Upper lobe of left lung (tissue), 6 donors: Measurements from ENCODE around the gene DNAJC8. TPM values are rescaled to one million over a fixed set of nuclear protein-coding genes. Genes with fewer than 3 reads are reported as not detected.

Source experiments
- ATAC-seq, 2 donors: fragments of 200-7000 bp; cut with Tn5 transposase; one replicate each; pipeline ENCODE4 v1.9.1; 2022; ENCODE audit warnings: mild to moderate bottlenecking in 2 of 2, moderate library complexity in 2 of 2; ENCODE audit not compliant: low FRiP score in 2 of 2
- DNase-seq, 2 donors: peaks; one replicate each; pipeline ENCODE4 v3.0.0-alpha.2; 2019 to 2020
- H3K27ac ChIP-seq, 4 donors: fragments of 200-600 bp; sonication (generic); one replicate each; pipeline ENCODE4 v1.5.1; 2016 to 2019
- H3K27me3 ChIP-seq, 4 donors: fragments of 200-600 bp; sonication (generic); one replicate each; pipeline ENCODE4 v1.5.1; 2017 to 2019
- H3K36me3 ChIP-seq, 4 donors: fragments of 200-600 bp; sonication (generic); one replicate each; pipeline ENCODE4 v1.5.1; 2016 to 2019
- H3K4me1 ChIP-seq, 4 donors: fragments of 200-600 bp; sonication (generic); one replicate each; pipeline ENCODE4 v1.5.1; 2018 to 2019
- H3K4me3 ChIP-seq, 4 donors: fragments of 200-600 bp; sonication (generic); one replicate each; pipeline ENCODE4 v1.5.1; 2017 to 2019; ENCODE audit warnings: mild to moderate bottlenecking in 2 of 4, moderate library complexity in 1 of 4
- H3K9me3 ChIP-seq, 4 donors: fragments of 200-600 bp; sonication (generic); one replicate each; pipeline ENCODE4 v1.5.1; 2018 to 2019
- EP300 ChIP-seq, 4 donors: sonication (generic); formaldehyde crosslinking; IDR thresholded peaks; one replicate each; pipeline ENCODE4 v1.5.1; 2017; ENCODE audit warnings: antibody characterized with exemption in 4 of 4, control low read depth in 2 of 4
- POLR2A ChIP-seq, 4 donors: fragments of 450-650 bp; IDR thresholded peaks; one replicate each; pipeline ENCODE4 v1.5.1; 2016 to 2017; ENCODE audit warnings: antibody characterized with exemption in 4 of 4, mild to moderate bottlenecking in 2 of 4
- POLR2AphosphoS5 ChIP-seq, 2 donors: sonication (generic); formaldehyde crosslinking; IDR thresholded peaks; one replicate each; pipeline ENCODE4 v1.5.1; 2017; ENCODE audit warnings: antibody characterized with exemption in 2 of 2
- WGBS, 2 donors: methylation state at CpG; one replicate each; pipeline ENCODE4 v1.1.5; 2017 to 2018; 5-methylcytosine and 5-hydroxymethylcytosine counted together
- total RNA-seq, 6 donors: library from RNA; depleted of rRNA in 4 of 6; stranded (reverse); fragments of >200 nt in 4 of 6; gene quantifications; one replicate each; pipeline versions ENCODE4 v1.1.0 to v1.2.1, GENCODE V29; 2016 to 2021
- TF ChIP-seq, protein P1 (sequence below), 6 experiments: fragments of 450-650 bp in 4 of 6; fragments of 200-600 bp in 2 of 6; sonication (generic) in 2 of 6; IDR thresholded peaks; one replicate each; pipeline ENCODE4 v1.5.1; 2016 to 2019; ENCODE audit warnings: antibody characterized with exemption in 6 of 6
- donor health status: DM: no; HTN: no; CAD: no; lungs with moderate emphysema.
- donor health status: DM: no; HTN: yes; CAD: no; lungs with severe emphysema.

The DNAJC8 gene
- total RNA-seq, 6 donors from 2014 or later, result 50.0 to 107 (median 73.5) TPM

DNA sequence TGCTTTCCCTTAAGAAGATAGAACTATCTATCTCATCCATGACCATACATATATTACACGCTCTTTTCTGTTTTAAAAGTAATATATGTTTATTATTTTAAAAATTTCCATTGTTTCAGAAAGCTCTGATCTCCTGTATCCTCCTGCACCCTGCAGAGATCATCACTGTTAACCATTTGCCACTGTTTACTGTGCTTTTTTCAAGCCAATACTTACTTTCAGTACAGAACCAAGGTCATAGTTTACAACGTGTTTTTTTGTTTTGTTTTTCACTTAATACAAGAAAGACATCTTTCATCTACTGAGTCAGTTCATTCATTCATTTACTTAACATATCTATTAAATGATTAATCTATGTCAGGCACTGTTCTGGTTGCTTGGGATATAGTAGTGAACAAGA lies 36.7 kb upstream of the DNAJC8 start:
- Histone ChIP-seq H3K36me3 (peaks cover 4 to 46% (median 29%) of the 10 kb centered on the region in 4 donors), H3K9me3 (no peaks in the 10 kb centered on the region), H3K27ac (no peak overlapping the region), H3K27me3 (no peaks in the 10 kb centered on the region), H3K4me1 (peaks cover 0 to 9% (median 3%) of the 10 kb centered on the region in 4 donors), H3K4me3 (no peak overlapping the region)
- DNase-seq (no peak), ATAC-seq (no peak)
- TF ChIP-seq EP300 (IDR thresholded peaks at IDR 0.05), result no peak
- 71 to 73% methylated on average over 2 of the region's 2 CpGs for WGBS, 2 donors

DNA sequence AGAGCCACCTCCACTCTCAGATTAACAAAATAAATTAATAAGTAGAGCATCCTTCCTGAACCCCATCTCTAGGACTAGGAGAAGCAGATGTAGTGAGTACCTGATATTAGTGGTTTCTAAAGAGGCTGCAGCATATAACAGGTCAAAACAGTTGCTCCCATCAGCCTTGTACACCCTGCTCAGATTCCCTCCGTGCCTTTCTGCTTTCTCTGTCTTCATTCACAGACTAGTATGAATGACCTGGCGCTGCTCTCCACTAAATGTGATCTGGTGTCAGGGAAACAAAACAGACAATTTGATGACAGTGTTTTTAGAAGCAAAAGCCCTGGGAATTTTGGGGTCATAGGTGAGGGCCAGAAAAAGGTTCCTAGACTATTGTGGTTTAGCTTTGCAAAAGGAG lies 34.8 kb upstream of the DNAJC8 start:
- no peak overlapping the region for H3K4me3 ChIP-seq
- no peaks in the 10 kb centered on the region for H3K9me3 ChIP-seq
- H3K4me1 ChIP-seq, result peaks cover 0 to 13% (median 5%) of the 10 kb centered on the region in 4 donors
- no peak for ATAC-seq
- 90 to 96% methylated on average over 2 of the region's 2 CpGs for WGBS, 2 donors
- no peak for DNase-seq
- TF ChIP-seq EP300 (IDR thresholded peaks at IDR 0.05), result no peak
- TF ChIP-seq, protein P1, sequence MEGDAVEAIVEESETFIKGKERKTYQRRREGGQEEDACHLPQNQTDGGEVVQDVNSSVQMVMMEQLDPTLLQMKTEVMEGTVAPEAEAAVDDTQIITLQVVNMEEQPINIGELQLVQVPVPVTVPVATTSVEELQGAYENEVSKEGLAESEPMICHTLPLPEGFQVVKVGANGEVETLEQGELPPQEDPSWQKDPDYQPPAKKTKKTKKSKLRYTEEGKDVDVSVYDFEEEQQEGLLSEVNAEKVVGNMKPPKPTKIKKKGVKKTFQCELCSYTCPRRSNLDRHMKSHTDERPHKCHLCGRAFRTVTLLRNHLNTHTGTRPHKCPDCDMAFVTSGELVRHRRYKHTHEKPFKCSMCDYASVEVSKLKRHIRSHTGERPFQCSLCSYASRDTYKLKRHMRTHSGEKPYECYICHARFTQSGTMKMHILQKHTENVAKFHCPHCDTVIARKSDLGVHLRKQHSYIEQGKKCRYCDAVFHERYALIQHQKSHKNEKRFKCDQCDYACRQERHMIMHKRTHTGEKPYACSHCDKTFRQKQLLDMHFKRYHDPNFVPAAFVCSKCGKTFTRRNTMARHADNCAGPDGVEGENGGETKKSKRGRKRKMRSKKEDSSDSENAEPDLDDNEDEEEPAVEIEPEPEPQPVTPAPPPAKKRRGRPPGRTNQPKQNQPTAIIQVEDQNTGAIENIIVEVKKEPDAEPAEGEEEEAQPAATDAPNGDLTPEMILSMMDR (IDR thresholded peaks at IDR 0.05), result no peak
- H3K27ac ChIP-seq, result no peak overlapping the region
- peaks cover 0 to 27% (median 10%) of the 10 kb centered on the region in 4 donors for H3K36me3 ChIP-seq
- no peaks in the 10 kb centered on the region for H3K27me3 ChIP-seq

DNA sequence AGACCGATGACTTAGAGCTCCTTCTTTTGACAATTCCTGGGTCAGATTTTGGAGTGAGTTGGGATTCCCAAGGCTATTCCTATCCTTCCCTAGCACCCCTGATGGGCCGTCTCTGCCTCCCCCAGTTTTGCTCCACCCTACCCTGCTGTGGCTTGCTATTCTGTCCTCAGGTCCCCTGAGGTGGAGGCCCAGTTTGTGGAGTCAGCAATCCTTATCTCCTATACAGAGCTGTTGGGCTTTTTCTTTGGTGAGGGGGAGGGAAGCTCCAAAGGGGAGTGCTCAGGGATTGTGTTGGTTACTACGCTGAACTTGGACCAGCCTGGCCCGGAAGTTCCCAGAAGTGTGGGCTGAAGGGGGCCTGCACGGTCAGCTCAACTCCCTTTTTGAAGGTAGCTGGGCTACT lies 34.1 kb upstream of the DNAJC8 start:
- no peak overlapping the region for H3K27ac ChIP-seq
- peaks cover 0 to 20% (median 3%) of the 10 kb centered on the region in 4 donors for H3K36me3 ChIP-seq
- H3K9me3 ChIP-seq, result no peaks in the 10 kb centered on the region
- DNase-seq (no peak), ATAC-seq (no peak)
- H3K27me3 ChIP-seq, result no peaks in the 10 kb centered on the region
- H3K4me3 ChIP-seq, result no peak overlapping the region
- 68 to 86% methylated on average over 5 of the region's 5 CpGs for WGBS, 2 donors
- TF ChIP-seq, protein P1 (IDR thresholded peaks at IDR 0.05), result no peak
- no peak for TF ChIP-seq POLR2A (IDR thresholded peaks at IDR 0.05)
- no peak for TF ChIP-seq POLR2AphosphoS5 (IDR thresholded peaks at IDR 0.05)
- TF ChIP-seq EP300 (IDR thresholded peaks at IDR 0.05), result no peak
- peaks cover 0 to 14% (median 7%) of the 10 kb centered on the region in 4 donors for H3K4me1 ChIP-seq

DNA sequence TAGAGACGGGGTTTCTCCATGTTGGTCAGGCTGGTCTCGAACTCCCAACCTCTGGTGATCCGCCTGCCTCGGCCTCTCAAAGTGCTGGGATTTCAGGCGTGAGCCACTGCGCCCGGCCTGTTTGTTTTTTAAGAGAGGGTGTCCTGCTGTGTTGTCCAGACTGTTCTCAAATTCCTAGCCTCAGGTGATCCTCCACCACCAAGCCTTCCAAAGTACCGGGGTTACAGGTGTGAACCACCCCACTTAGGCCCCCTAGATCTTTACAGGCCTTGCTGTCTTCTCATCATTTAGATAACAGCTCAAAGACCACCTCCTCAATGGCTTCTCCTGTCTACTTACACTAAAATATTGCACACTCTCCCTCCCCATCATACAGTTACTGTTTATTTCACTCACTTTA lies 32.7 kb upstream of the DNAJC8 start:
- ATAC-seq (no peak), DNase-seq (no peak)
- Histone ChIP-seq H3K36me3 (peaks cover 0 to 7% (median 0%) of the 10 kb centered on the region in 4 donors), H3K4me3 (no peak overlapping the region), H3K27me3 (no peaks in the 10 kb centered on the region), H3K4me1 (peaks cover 9 to 28% (median 18%) of the 10 kb centered on the region in 4 donors), H3K9me3 (no peaks in the 10 kb centered on the region), H3K27ac (no peak overlapping the region)
- WGBS, 2 donors, result 91 to 92% methylated on average over 8 of the region's 8 CpGs
- TF ChIP-seq, protein P1 (IDR thresholded peaks at IDR 0.05), result no peak
- TF ChIP-seq POLR2A (IDR thresholded peaks at IDR 0.05), result no peak
- no peak for TF ChIP-seq POLR2AphosphoS5 (IDR thresholded peaks at IDR 0.05)
- no peak for TF ChIP-seq EP300 (IDR thresholded peaks at IDR 0.05)

DNA sequence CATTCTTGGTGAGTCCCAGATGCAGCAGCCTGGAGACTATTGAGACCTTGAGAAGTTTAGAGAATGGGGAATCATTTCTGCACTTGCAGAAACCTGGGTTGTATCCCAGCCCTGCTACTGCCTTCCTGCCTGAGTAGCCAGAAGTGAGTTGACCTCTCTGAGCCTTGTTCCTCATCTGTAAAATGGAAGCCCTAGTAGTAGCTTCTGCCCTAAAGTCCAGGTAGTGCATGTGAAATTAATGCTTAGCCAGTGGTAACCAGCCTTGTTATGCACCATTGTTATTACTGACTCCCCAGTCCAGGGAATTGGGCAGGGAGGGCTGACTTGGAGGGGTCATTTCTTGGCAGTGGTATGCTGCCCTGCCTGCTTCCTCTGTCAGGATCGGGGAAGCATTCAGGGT lies 32.1 kb upstream of the DNAJC8 start:
- peaks cover 9 to 31% (median 20%) of the 10 kb centered on the region in 4 donors for H3K4me1 ChIP-seq
- no peak overlapping the region for H3K27ac ChIP-seq
- ATAC-seq, result no peak
- no peaks in the 10 kb centered on the region for H3K9me3 ChIP-seq
- no peak overlapping the region for H3K4me3 ChIP-seq
- WGBS, 2 donors, result 73 to 90% methylated on average over 1 of the region's 1 CpG
- H3K36me3 ChIP-seq, result peaks cover 0 to 3% (median 0%) of the 10 kb centered on the region in 4 donors
- no peaks in the 10 kb centered on the region for H3K27me3 ChIP-seq
- TF ChIP-seq POLR2A (IDR thresholded peaks at IDR 0.05), result no peak
- TF ChIP-seq POLR2AphosphoS5 (IDR thresholded peaks at IDR 0.05), result no peak
- no peak for TF ChIP-seq EP300 (IDR thresholded peaks at IDR 0.05)
- TF ChIP-seq, protein P1 (IDR thresholded peaks at IDR 0.05), result no peak
- DNase-seq, result no peak
